Neuronal stem cell (in vitro differentiated cells): ENCODE data around the gene POLR3H.

Experiments used
- DNase-seq: peaks from one replicate; pipeline ENCODE4 v3.0.0-alpha.2; 2013; ENCODE audit warnings: low spot score
- H2AFZ ChIP-seq: one replicate; pipeline ENCODE4 v1.6.1; 2013; ENCODE audit warnings: mild to moderate bottlenecking, low read length, inconsistent platforms
- H2AK5ac ChIP-seq: 2 replicates; pipeline ENCODE4 v1.6.1; 2013; ENCODE audit warnings: low read depth, mild to moderate bottlenecking, inconsistent platforms, low read length, moderate library complexity, mixed read lengths
- H2BK120ac ChIP-seq: 2 replicates; pipeline ENCODE4 v1.6.1; 2013; ENCODE audit warnings: low read depth, mild to moderate bottlenecking, inconsistent platforms, low read length, moderate library complexity, mixed read lengths
- H2BK12ac ChIP-seq: one replicate; pipeline ENCODE4 v1.6.1; 2013; ENCODE audit warnings: low read length, inconsistent platforms
- H2BK15ac ChIP-seq: 2 replicates; pipeline ENCODE4 v1.6.1; 2013; ENCODE audit warnings: mild to moderate bottlenecking, low read length, inconsistent platforms, mixed read lengths
- H2BK5ac ChIP-seq: one replicate; pipeline ENCODE4 v1.6.1; 2013; ENCODE audit warnings: inconsistent platforms, mild to moderate bottlenecking, low read length, moderate library complexity
- H3K14ac ChIP-seq: one replicate; pipeline ENCODE4 v1.6.1; 2013; ENCODE audit warnings: low read length, inconsistent platforms
- H3K18ac ChIP-seq: 2 replicates; pipeline ENCODE4 v1.6.1; 2013; ENCODE audit warnings: low read length, inconsistent platforms
- H3K23ac ChIP-seq: 2 replicates; pipeline ENCODE4 v1.6.1; 2013; ENCODE audit warnings: low read depth, mild to moderate bottlenecking, mixed read lengths, low read length, inconsistent platforms; ENCODE audit not compliant: poor library complexity
- H3K27ac ChIP-seq: replicated peaks from 3 replicates; pipeline ENCODE4 v1.5.1; 2013; ENCODE audit warnings: low read length, inconsistent platforms
- H3K27me3 ChIP-seq, 3 experiments: 2 replicates each; pipeline ENCODE4 v1.6.1; 2013; ENCODE audit warnings: low read length in 3 of 3, mild to moderate bottlenecking in 2 of 3, inconsistent platforms in 1 of 3, low read depth in 1 of 3, mixed read lengths in 1 of 3, moderate library complexity in 1 of 3; ENCODE audit not compliant: control insufficient read depth in 3 of 3, insufficient read depth in 3 of 3
- H3K36me3 ChIP-seq, 2 donors: replicated peaks in 1 of 2; 2 replicates each; pipeline ENCODE4 v1.6.1; 2013; ENCODE audit warnings: low read length in 2 of 2; ENCODE audit not compliant: control insufficient read depth in 2 of 2, insufficient read depth in 2 of 2
- H3K4ac ChIP-seq: 2 replicates; pipeline ENCODE4 v1.6.1; 2013; ENCODE audit warnings: inconsistent platforms, mild to moderate bottlenecking, low read length, moderate library complexity
- H3K4me1 ChIP-seq, 2 donors: 1 replicate in 1 of 2; 2 replicates in 1 of 2; pipeline ENCODE4 v1.6.1; 2013; ENCODE audit warnings: low read length in 2 of 2, low read depth in 1 of 2; ENCODE audit not compliant: control insufficient read depth in 2 of 2, insufficient read depth in 1 of 2
- H3K4me2 ChIP-seq: one replicate; pipeline ENCODE4 v1.6.1; 2013; ENCODE audit warnings: mild to moderate bottlenecking, low read length, inconsistent platforms; ENCODE audit not compliant: insufficient read depth, poor library complexity, severe bottlenecking
- H3K4me3 ChIP-seq, 2 donors: 2 replicates each; pipeline ENCODE4 v1.5.1; 2013; ENCODE audit warnings: low read length in 2 of 2, mild to moderate bottlenecking in 2 of 2, inconsistent platforms in 1 of 2, moderate library complexity in 1 of 2
- H3K79me1 ChIP-seq: one replicate; pipeline ENCODE4 v1.6.1; 2013; ENCODE audit warnings: low read depth, mild to moderate bottlenecking, inconsistent platforms, low read length, moderate library complexity
- H3K9ac ChIP-seq: one replicate; pipeline ENCODE4 v1.6.1; 2013; ENCODE audit warnings: mild to moderate bottlenecking, low read depth, low read length, inconsistent platforms; ENCODE audit not compliant: poor library complexity
- H3K9me3 ChIP-seq, 2 donors: replicated peaks in 1 of 2; 2 replicates each; pipeline versions ENCODE3 to v1.6.1; 2013; ENCODE audit warnings: low read length in 2 of 2, mild to moderate bottlenecking in 2 of 2, inconsistent platforms in 1 of 2, low read depth in 1 of 2, mixed read lengths in 1 of 2, moderate library complexity in 1 of 2; ENCODE audit not compliant: control insufficient read depth in 2 of 2, insufficient read depth in 1 of 2
- H4K8ac ChIP-seq: one replicate; pipeline ENCODE4 v1.6.1; 2013; ENCODE audit warnings: low read depth, mild to moderate bottlenecking, inconsistent platforms, low read length, moderate library complexity
- H4K91ac ChIP-seq: one replicate; pipeline ENCODE4 v1.6.1; 2013; ENCODE audit warnings: low read length, low read depth, mild to moderate bottlenecking, inconsistent platforms; ENCODE audit not compliant: poor library complexity
- WGBS, 2 donors: extraction: QIAGEN DNeasy Blood & Tissue Kit; methylation state at CpG; one replicate each; pipeline ENCODE4 v1.1.7; 2013; ENCODE audit warnings: missing lambda C conversion rate in 2 of 2, mixed read lengths in 1 of 2; ENCODE audit not compliant: insufficient read length in 2 of 2, insufficient replicate concordance in 1 of 2; ENCODE audit errors: extremely low coverage in 2 of 2; 5-methylcytosine and 5-hydroxymethylcytosine counted together

The POLR3H gene

GRCh38 chr22:41551877-41552582, 7.8 kb upstream of the POLR3H start:
- peaks cover 4 to 11% of the 10 kb centered on the region in 2 donors for H3K4me1 ChIP-seq
- no peak overlapping the region for H3K14ac ChIP-seq
- no peak for DNase-seq
- H2AK5ac ChIP-seq: peak overlapping the region; percentile 1
- no CpG with 5 or more reads among the region's 11 CpGs for WGBS, 2 donors
- H2BK12ac ChIP-seq: no peak overlapping the region
- peak overlapping the region; percentile 62 for H3K18ac ChIP-seq
- H2BK120ac ChIP-seq: no peak overlapping the region
- H4K8ac ChIP-seq: no peak overlapping the region
- peak overlapping the region; percentile 52 for H2AFZ ChIP-seq
- H3K36me3 ChIP-seq: no peaks in the 10 kb centered on the region
- H3K4me3 ChIP-seq: no peak overlapping the region
- no peaks in the 10 kb centered on the region for H3K79me1 ChIP-seq
- H3K4ac ChIP-seq: no peak overlapping the region
- no peak overlapping the region for H3K23ac ChIP-seq
- H3K4me2 ChIP-seq: no peak overlapping the region
- H2BK5ac ChIP-seq: no peak overlapping the region
- H3K27me3 ChIP-seq: no peaks in the 10 kb centered on the region
- H2BK15ac ChIP-seq: no peak overlapping the region
- H3K27ac ChIP-seq: no peak overlapping the region
- H3K9ac ChIP-seq: no peak overlapping the region
- no peak overlapping the region for H4K91ac ChIP-seq
- H3K9me3 ChIP-seq: no peaks in the 10 kb centered on the region

GRCh38 chr22:41550952-41551491, 6.8 kb upstream of the POLR3H start:
- DNase-seq: no peak
- no peak overlapping the region for H3K4ac ChIP-seq
- no peaks in the 10 kb centered on the region for H3K79me1 ChIP-seq
- H3K23ac ChIP-seq: no peak overlapping the region
- H3K9ac ChIP-seq: no peak overlapping the region
- H3K27ac ChIP-seq: no peak overlapping the region
- no peaks in the 10 kb centered on the region for H3K27me3 ChIP-seq
- H2BK12ac ChIP-seq: no peak overlapping the region
- no peak overlapping the region for H3K14ac ChIP-seq
- no CpG with 5 or more reads among the region's 12 CpGs for WGBS, 2 donors
- H4K8ac ChIP-seq: no peak overlapping the region
- no peaks in the 10 kb centered on the region for H3K9me3 ChIP-seq
- no peaks in the 10 kb centered on the region for H3K36me3 ChIP-seq
- peaks cover 2 to 8% of the 10 kb centered on the region in 2 donors for H3K4me1 ChIP-seq
- no peak overlapping the region for H2BK120ac ChIP-seq
- no peak overlapping the region for H2BK15ac ChIP-seq
- H3K4me3 ChIP-seq: no peak overlapping the region
- H2AK5ac ChIP-seq: no peak overlapping the region
- H2BK5ac ChIP-seq: no peak overlapping the region
- no peak overlapping the region for H3K4me2 ChIP-seq
- H2AFZ ChIP-seq: no peak overlapping the region
- H4K91ac ChIP-seq: no peak overlapping the region
- no peak overlapping the region for H3K18ac ChIP-seq

- Histone ChIP-seq H3K4ac (no peak overlapping the region), H2AK5ac (no peak overlapping the region), H3K27ac (no peak overlapping the region), H3K9me3 (no peaks in the 10 kb centered on the region), H3K27me3 (no peaks in the 10 kb centered on the region), H3K36me3 (no peaks in the 10 kb centered on the region), H2AFZ (no peak overlapping the region), H3K4me3 (no peak overlapping the region), H2BK15ac (no peak overlapping the region), H4K91ac (no peak overlapping the region), H3K23ac (no peak overlapping the region), H3K79me1 (peaks cover 4% of the 10 kb centered on the region), H3K9ac (no peak overlapping the region), H2BK120ac (no peak overlapping the region), H3K4me2 (no peak overlapping the region), H4K8ac (no peak overlapping the region), H3K18ac (no peak overlapping the region), H2BK12ac (no peak overlapping the region), H3K4me1 (peaks cover 7 to 13% of the 10 kb centered on the region in 2 donors), H2BK5ac (no peak overlapping the region), H3K14ac (no peak overlapping the region)
- DNase-seq: no peak
- no CpG with 5 or more reads among the region's 5 CpGs for WGBS, 2 donors
Observed at GRCh38 chr22:41548830-41549211, 4.6 kb upstream of the POLR3H start.

GRCh38 chr22:41544671-41545476, 604 bp upstream of the POLR3H start:
- H3K27me3 ChIP-seq: no peaks in the 10 kb centered on the region
- H3K27ac ChIP-seq: no peak overlapping the region
- H4K91ac ChIP-seq: no peak overlapping the region
- H3K23ac ChIP-seq: no peak overlapping the region
- H3K18ac ChIP-seq: no peak overlapping the region
- no peak overlapping the region for H3K9ac ChIP-seq
- H3K36me3 ChIP-seq: peaks cover 9 to 22% of the 10 kb centered on the region in 2 donors
- no peak overlapping the region for H2BK12ac ChIP-seq
- H2BK15ac ChIP-seq: no peak overlapping the region
- H3K4ac ChIP-seq: no peak overlapping the region
- no peak overlapping the region for H2BK120ac ChIP-seq
- H2AFZ ChIP-seq: peak overlapping the region; percentile 63
- H3K79me1 ChIP-seq: peaks cover 10% of the 10 kb centered on the region
- H2AK5ac ChIP-seq: no peak overlapping the region
- H3K4me2 ChIP-seq: peak overlapping the region; percentile 48
- no peak overlapping the region for H2BK5ac ChIP-seq
- no peak overlapping the region for H4K8ac ChIP-seq
- no peak overlapping the region for H3K14ac ChIP-seq
- H3K4me3 ChIP-seq: peak overlapping the region in 1 of 2 donors; percentile 61
- H3K4me1 ChIP-seq: peaks cover 10 to 11% of the 10 kb centered on the region in 2 donors
- no peak for DNase-seq
- H3K9me3 ChIP-seq: no peaks in the 10 kb centered on the region
- WGBS, 2 donors: no CpG with 5 or more reads among the region's 21 CpGs
